Nephron progenitor cell (in vitro differentiated cells): ENCODE results near the gene TLR5.

Experiments used
- DNase-seq: peaks from one replicate; pipeline ENCODE4 v3.0.0; 2021
- H3K27ac Mint-ChIP-seq: 2 replicates; pipeline ENCODE4 v1.8.0; 2021; ENCODE audit warnings: mild to moderate bottlenecking, moderate library complexity, mixed read lengths
- H3K27me3 Mint-ChIP-seq: 2 replicates; pipeline ENCODE4 v1.8.0; 2021; ENCODE audit warnings: mild to moderate bottlenecking, low read depth, mixed read lengths; ENCODE audit not compliant: poor library complexity
- H3K36me3 Mint-ChIP-seq: 2 replicates; pipeline ENCODE4 v1.8.0; 2021; ENCODE audit warnings: low read depth, mixed read lengths
- H3K4me1 Mint-ChIP-seq: 2 replicates; pipeline ENCODE4 v1.8.0; 2021; ENCODE audit warnings: mixed read lengths
- H3K4me3 Mint-ChIP-seq: 2 replicates; pipeline ENCODE4 v1.8.0; 2021; ENCODE audit warnings: mild to moderate bottlenecking, moderate library complexity, mixed read lengths
- H3K9me3 Mint-ChIP-seq: 2 replicates; pipeline ENCODE4 v1.8.0; 2021; ENCODE audit warnings: mild to moderate bottlenecking, moderate library complexity, mixed read lengths
- TF ChIP-seq, protein P1 (sequence below): fragments of 200-600 bp; sonication (generic); IDR thresholded peaks from 2 replicates; pipeline ENCODE4 v1.5.0; 2021; ENCODE audit warnings: antibody characterized with exemption

TLR5 gene

GRCh38 chr1:223088713-223089240 lies 54.3 kb downstream of the TLR5 start:
- H3K36me3 Mint-ChIP-seq: no peaks in the 10 kb centered on the region
- DNase-seq: no peak
- H3K4me3 Mint-ChIP-seq: no peak overlapping the region
- no peak overlapping the region for H3K27ac Mint-ChIP-seq
- H3K27me3 Mint-ChIP-seq: peaks cover 6% of the 10 kb centered on the region
- peaks cover 6% of the 10 kb centered on the region for H3K9me3 Mint-ChIP-seq
- peaks cover 48% of the 10 kb centered on the region for H3K4me1 Mint-ChIP-seq
- TF ChIP-seq, protein P1, sequence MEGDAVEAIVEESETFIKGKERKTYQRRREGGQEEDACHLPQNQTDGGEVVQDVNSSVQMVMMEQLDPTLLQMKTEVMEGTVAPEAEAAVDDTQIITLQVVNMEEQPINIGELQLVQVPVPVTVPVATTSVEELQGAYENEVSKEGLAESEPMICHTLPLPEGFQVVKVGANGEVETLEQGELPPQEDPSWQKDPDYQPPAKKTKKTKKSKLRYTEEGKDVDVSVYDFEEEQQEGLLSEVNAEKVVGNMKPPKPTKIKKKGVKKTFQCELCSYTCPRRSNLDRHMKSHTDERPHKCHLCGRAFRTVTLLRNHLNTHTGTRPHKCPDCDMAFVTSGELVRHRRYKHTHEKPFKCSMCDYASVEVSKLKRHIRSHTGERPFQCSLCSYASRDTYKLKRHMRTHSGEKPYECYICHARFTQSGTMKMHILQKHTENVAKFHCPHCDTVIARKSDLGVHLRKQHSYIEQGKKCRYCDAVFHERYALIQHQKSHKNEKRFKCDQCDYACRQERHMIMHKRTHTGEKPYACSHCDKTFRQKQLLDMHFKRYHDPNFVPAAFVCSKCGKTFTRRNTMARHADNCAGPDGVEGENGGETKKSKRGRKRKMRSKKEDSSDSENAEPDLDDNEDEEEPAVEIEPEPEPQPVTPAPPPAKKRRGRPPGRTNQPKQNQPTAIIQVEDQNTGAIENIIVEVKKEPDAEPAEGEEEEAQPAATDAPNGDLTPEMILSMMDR: no peak

DNA sequence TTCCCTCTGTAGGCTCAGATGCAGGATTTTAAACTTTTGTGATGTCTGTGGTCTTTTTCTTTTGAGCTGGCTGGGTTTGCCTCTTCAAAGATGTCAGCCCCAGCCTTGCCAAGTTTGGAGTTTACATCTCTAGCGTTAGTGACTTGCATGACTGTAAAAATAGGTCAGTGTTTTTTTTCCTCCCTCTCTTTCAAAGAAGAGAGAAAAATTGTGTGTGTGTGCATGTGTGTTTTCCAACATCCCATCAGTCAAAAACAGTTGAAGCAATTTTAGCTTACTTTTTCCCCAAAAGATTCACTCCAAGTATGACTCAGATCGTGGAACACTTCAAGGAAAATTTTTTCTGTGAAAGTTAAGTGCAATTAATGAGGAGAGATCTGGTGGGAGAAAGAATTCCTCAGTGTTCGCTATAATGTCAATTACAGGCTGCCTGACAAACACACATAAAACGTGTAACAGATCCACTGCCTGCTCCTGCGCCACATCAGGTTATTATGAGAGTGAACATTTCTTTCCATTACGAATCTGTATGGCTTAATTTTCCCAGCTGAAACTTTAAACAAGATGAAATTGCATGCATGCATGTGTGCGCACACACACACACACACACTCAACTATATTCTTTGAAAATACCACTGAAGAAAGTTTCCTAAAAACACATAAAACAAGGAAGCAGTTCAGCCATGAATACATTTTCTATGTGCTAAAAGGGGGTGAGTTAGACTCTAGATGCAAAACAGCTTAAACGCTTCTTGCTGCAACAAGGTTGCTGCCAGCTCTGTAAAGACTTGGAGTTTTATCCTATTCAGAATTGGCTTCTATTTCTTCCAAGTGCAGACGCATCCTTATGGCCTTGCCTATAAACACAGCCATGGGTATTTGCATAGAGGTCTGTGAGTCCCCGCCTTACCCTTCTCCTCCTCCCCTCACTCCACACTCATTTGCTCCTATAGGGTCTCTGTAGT lies 55.5 kb downstream of the TLR5 start:
- Mint-ChIP-seq H3K27me3 (peaks cover 6% of the 10 kb centered on the region), H3K36me3 (no peaks in the 10 kb centered on the region), H3K27ac (no peak overlapping the region), H3K4me3 (no peak overlapping the region), H3K9me3 (no peaks in the 10 kb centered on the region), H3K4me1 (peaks cover 45% of the 10 kb centered on the region)
- TF ChIP-seq, protein P1: no peak
- DNase-seq: no peak

DNA sequence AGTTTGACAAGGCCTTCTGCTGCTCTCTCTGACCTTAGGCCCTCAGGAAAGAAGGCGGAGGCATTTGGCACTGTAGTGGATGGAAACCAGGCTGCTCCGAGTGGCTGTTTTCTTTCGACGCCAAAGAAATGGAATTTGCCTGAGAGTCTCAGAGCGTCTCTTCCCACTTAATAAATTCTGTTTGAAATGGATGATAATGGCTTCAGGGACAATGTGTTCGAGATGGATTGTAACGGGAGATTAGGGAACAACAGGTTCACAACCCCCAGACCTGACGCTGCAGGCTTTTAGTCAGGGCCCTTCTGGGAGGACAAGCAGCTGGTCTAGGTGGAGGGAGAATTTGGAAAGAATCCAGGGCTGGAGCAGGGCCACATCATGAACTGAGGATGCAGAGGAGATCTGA lies 58.6 kb downstream of the TLR5 start:
- no peaks in the 10 kb centered on the region for H3K36me3 Mint-ChIP-seq
- H3K9me3 Mint-ChIP-seq: no peaks in the 10 kb centered on the region
- TF ChIP-seq, protein P1: no peak
- no peak overlapping the region for H3K4me3 Mint-ChIP-seq
- peaks cover 13% of the 10 kb centered on the region for H3K27me3 Mint-ChIP-seq
- H3K4me1 Mint-ChIP-seq: peaks cover 43% of the 10 kb centered on the region
- no peak overlapping the region for H3K27ac Mint-ChIP-seq
- no peak for DNase-seq

GRCh38 chr1:223083831-223084230 lies 59.2 kb downstream of the TLR5 start:
- DNase-seq: no peak
- no peaks in the 10 kb centered on the region for H3K9me3 Mint-ChIP-seq
- no peak overlapping the region for H3K27ac Mint-ChIP-seq
- peaks cover 44% of the 10 kb centered on the region for H3K4me1 Mint-ChIP-seq
- TF ChIP-seq, protein P1: no peak
- H3K36me3 Mint-ChIP-seq: no peaks in the 10 kb centered on the region
- peaks cover 13% of the 10 kb centered on the region for H3K27me3 Mint-ChIP-seq
- no peak overlapping the region for H3K4me3 Mint-ChIP-seq

GRCh38 chr1:223082914-223083313 lies 60.1 kb downstream of the TLR5 start:
- peaks cover 10% of the 10 kb centered on the region for H3K27me3 Mint-ChIP-seq
- no peaks in the 10 kb centered on the region for H3K36me3 Mint-ChIP-seq
- H3K4me1 Mint-ChIP-seq: peaks cover 43% of the 10 kb centered on the region
- TF ChIP-seq, protein P1: no peak
- H3K9me3 Mint-ChIP-seq: no peaks in the 10 kb centered on the region
- H3K4me3 Mint-ChIP-seq: no peak overlapping the region
- DNase-seq: no peak
- no peak overlapping the region for H3K27ac Mint-ChIP-seq
